Measurements from ENCODE around the gene FSTL5. TPM values are rescaled to one million over a fixed set of nuclear protein-coding genes. Genes with fewer than 3 reads are reported as not detected.

The FSTL5 gene
- total RNA-seq, 1 experiment from 2014 or later = not detected

DNA sequence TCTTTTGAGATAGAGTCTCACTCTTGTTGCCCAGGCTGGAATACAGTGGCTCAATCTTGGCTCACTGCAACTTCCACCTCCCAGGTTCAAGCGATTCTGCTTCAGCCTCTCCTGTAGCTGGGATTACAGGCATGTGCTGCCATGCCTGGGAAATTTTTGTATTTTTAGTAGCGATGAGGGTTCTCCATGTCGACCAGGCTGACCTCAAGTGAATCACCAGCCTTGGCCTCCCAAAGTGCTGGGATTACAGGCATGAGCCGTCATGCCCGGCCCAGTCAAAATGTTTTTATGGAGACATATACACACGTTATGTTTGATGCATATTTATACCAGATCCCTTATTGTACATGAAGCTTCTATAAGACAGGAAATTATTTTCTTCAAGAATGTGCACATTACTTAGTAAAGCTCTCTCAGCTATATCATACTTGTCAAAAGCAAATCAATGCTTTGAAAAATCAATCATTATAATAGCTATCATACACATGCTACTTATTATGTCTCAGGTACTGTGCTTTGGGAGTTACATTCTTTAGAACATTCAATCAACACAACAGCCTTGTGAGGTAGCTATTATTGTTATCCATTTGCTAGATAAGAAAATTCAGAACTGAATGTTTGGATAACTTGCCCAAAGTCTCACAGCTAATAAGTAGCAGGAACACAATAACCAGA lies 269.2 kb downstream of the FSTL5 start:
- Histone ChIP-seq H2BK12ac (ENCODE audit: insufficient read length, low read depth, low read length) (no peak overlapping the region), H3K9me3 (ENCODE audit: control insufficient read depth, low read depth, low read length) (no peaks in the 10 kb centered on the region), H3K23ac (ENCODE audit: insufficient read length, low read depth, low read length) (no peak overlapping the region), H4K91ac (ENCODE audit: insufficient read length, low read depth, low read length) (no peak overlapping the region), H3K79me2 (ENCODE audit: insufficient read depth, low read length) (no peaks in the 10 kb centered on the region), H3K18ac (ENCODE audit: insufficient read length, low read depth, low read length) (no peak overlapping the region), H3K79me1 (ENCODE audit: insufficient read depth, low read depth, low read length, poor library complexity, severe bottlenecking) (no peaks in the 10 kb centered on the region), H3K27me3 (ENCODE audit: insufficient read depth, low read length) (no peaks in the 10 kb centered on the region), H3K23me2 (ENCODE audit: insufficient read length, low read depth, low read length, poor library complexity, severe bottlenecking) (no peaks in the 10 kb centered on the region), H3K27ac (ENCODE audit: insufficient read length, low read depth, low read length) (no peak overlapping the region), H3K9ac (ENCODE audit: extremely low read depth, insufficient read length, low read length) (no peak overlapping the region), H3K4me1 (ENCODE audit: insufficient read depth, low read length) (no peaks in the 10 kb centered on the region), H2BK5ac (ENCODE audit: insufficient read length, low read length) (no peak overlapping the region), H3K14ac (ENCODE audit: insufficient read depth, low read length) (no peak overlapping the region), H3T11ph (ENCODE audit: low read length) (no peak overlapping the region), H4K20me1 (ENCODE audit: control insufficient read depth, insufficient read depth, insufficient read length) (no peaks in the 10 kb centered on the region), H2BK15ac (ENCODE audit: low read depth, low read length) (no peak overlapping the region), H2AFZ (ENCODE audit: low read length) (no peak overlapping the region), H2BK120ac (ENCODE audit: low read depth, low read length, poor library complexity, severe bottlenecking) (no peak overlapping the region), H4K8ac (replicated peaks; ENCODE audit: insufficient read length, low read depth, low read length) (no peak overlapping the region), H2AK5ac (ENCODE audit: insufficient read length, low read length) (no peak overlapping the region), H4K5ac (ENCODE audit: insufficient read length, low read depth, low read length) (no peak overlapping the region), H3K56ac (ENCODE audit: insufficient read length, low read depth, low read length) (no peak overlapping the region), H2BK20ac (ENCODE audit: low read depth, low read length, poor library complexity, severe bottlenecking) (no peak overlapping the region), H3K4me2 (ENCODE audit: insufficient read depth, insufficient read length, low read length) (no peak overlapping the region), H3K4ac (ENCODE audit: low read depth, low read length) (no peak overlapping the region)
- H3K27me3 Mint-ChIP-seq (ENCODE audit: low read depth) = no peaks in the 10 kb centered on the region
- no CpG with 5 or more reads among the region's 6 CpGs for WGBS (ENCODE audit: extremely low coverage, insufficient read length, low lambda C conversion rate)
- no peaks in the 10 kb centered on the region for H3K36me3 Mint-ChIP-seq (ENCODE audit: insufficient read depth in 1 of 3, low read depth in 3 of 3)
- H3K9me3 Mint-ChIP-seq = no peaks in the 10 kb centered on the region
- no peak overlapping the region; a peak in 1 of 7 replicates for H3K27ac Mint-ChIP-seq
- no peak for DNase-seq
- H3K4me1 Mint-ChIP-seq = no peaks in the 10 kb centered on the region
- TF ChIP-seq, protein P1, sequence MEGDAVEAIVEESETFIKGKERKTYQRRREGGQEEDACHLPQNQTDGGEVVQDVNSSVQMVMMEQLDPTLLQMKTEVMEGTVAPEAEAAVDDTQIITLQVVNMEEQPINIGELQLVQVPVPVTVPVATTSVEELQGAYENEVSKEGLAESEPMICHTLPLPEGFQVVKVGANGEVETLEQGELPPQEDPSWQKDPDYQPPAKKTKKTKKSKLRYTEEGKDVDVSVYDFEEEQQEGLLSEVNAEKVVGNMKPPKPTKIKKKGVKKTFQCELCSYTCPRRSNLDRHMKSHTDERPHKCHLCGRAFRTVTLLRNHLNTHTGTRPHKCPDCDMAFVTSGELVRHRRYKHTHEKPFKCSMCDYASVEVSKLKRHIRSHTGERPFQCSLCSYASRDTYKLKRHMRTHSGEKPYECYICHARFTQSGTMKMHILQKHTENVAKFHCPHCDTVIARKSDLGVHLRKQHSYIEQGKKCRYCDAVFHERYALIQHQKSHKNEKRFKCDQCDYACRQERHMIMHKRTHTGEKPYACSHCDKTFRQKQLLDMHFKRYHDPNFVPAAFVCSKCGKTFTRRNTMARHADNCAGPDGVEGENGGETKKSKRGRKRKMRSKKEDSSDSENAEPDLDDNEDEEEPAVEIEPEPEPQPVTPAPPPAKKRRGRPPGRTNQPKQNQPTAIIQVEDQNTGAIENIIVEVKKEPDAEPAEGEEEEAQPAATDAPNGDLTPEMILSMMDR (conservative IDR thresholded peaks at IDR 0.05) = no peak
- no peak overlapping the region for H3K4me3 Mint-ChIP-seq

All from H9 (cell line).